ENCODE results near the gene TTC3.
A peak's percentile ranks its signal among the peaks of the same experiment; 100 is the strongest.

The TTC3 gene

GRCh38 chr21:37060296-37060695 is 12.8 kb upstream of the TTC3 start:
- DNase-seq = peak; percentile 96

GRCh38 chr21:37061926-37062592 is 11.0 kb upstream of the TTC3 start:
- DNase-seq = no peak

- no peak for DNase-seq
Measured at GRCh38 chr21:37062593-37062935, 10.5 kb upstream of the TTC3 start.

- no peak for DNase-seq
Measured at GRCh38 chr21:37063433-37063832, 9.6 kb upstream of the TTC3 start.

- DNase-seq = no peak
Measured at GRCh38 chr21:37064841-37065240, 8.2 kb upstream of the TTC3 start.

- no peak for DNase-seq
Measured at GRCh38 chr21:37065561-37066177, 7.4 kb upstream of the TTC3 start.

- DNase-seq = peak; percentile 57
Measured at GRCh38 chr21:37071561-37072273, 1.3 kb upstream of the TTC3 start.

GRCh38 chr21:37072274-37072987 is 623 bp upstream of the TTC3 start:
- DNase-seq = peak; percentile 77

GRCh38 chr21:37073417-37074196 is 553 bp downstream of the TTC3 start:
- DNase-seq = peak; percentile 39

GRCh38 chr21:37074197-37074510 is 1.1 kb downstream of the TTC3 start:
- no peak for DNase-seq

GRCh38 chr21:37074546-37074945 is 1.5 kb downstream of the TTC3 start:
- DNase-seq = no peak

GRCh38 chr21:37075214-37075770 is 2.2 kb downstream of the TTC3 start:
- no peak for DNase-seq

GRCh38 chr21:37076087-37076850 is 3.2 kb downstream of the TTC3 start:
- DNase-seq = no peak

- DNase-seq = no peak
Measured at GRCh38 chr21:37077403-37077802, 4.3 kb downstream of the TTC3 start.

GRCh38 chr21:37079211-37079824 is 6.3 kb downstream of the TTC3 start:
- DNase-seq = no peak

- DNase-seq = no peak
Measured at GRCh38 chr21:37082375-37082774, 9.3 kb downstream of the TTC3 start.

GRCh38 chr21:37082856-37083528 is 9.9 kb downstream of the TTC3 start:
- no peak for DNase-seq

GRCh38 chr21:37085726-37086125 is 12.7 kb downstream of the TTC3 start:
- no peak for DNase-seq

- DNase-seq = no peak
Measured at GRCh38 chr21:37087188-37087587, 14.1 kb downstream of the TTC3 start.

- DNase-seq = no peak
Measured at GRCh38 chr21:37088186-37088735, 15.2 kb downstream of the TTC3 start.

- no peak for DNase-seq
Measured at GRCh38 chr21:37093977-37094376, 20.9 kb downstream of the TTC3 start.

Data from DMS79 (cell line).